IMR-90 (cell line): ENCODE data around the gene OSBPL1A. TPM values are rescaled to one million over a fixed set of nuclear protein-coding genes. Genes with fewer than 3 reads are reported as not detected.

Experiments used
- ATAC-seq: fragments of 200-7000 bp; cut with Tn5 transposase; 2 replicates; pipeline ENCODE4 v1.9.1; 2020; ENCODE audit warnings: low read depth, mild to moderate bottlenecking, moderate library complexity
- BruUV-seq: library from RNA; stranded (reverse); fragments of 400-500 nt; replicated peaks from 2 replicates; lab custom pipeline; 2021; lab: Mats Ljungman, UMichigan
- CTCF ChIA-PET: fragments of 300-600 bp; formaldehyde crosslinking; extraction: SDS; loops from one replicate; lab custom pipeline; 2021; ENCODE audit warnings: antibody characterized with exemption; lab: Yijun Ruan, JAX
- POLR2A ChIA-PET: fragments of 300-600 bp; sonication (Branson Sonifier 250); formaldehyde crosslinking; loops from one replicate; lab custom pipeline; 2022; ENCODE audit warnings: antibody characterized with exemption; ENCODE audit not compliant: unreplicated experiment; lab: Charles Lee
- DNase-seq: peaks from one replicate; pipeline ENCODE4 v3.0.0; 2013
- H2AFZ ChIP-seq: replicated peaks from 2 replicates; pipeline ENCODE3; 2013; ENCODE audit warnings: low read length, mild to moderate bottlenecking; ENCODE audit not compliant: poor library complexity
- H2AK5ac ChIP-seq: 2 replicates; pipeline ENCODE4 v1.6.1; 2013; ENCODE audit warnings: low read depth, low read length, inconsistent platforms
- H2AK9ac ChIP-seq: replicated peaks from 2 replicates; pipeline ENCODE3; 2013; ENCODE audit warnings: mild to moderate bottlenecking, low read depth, low read length, moderate library complexity; ENCODE audit not compliant: poor library complexity
- H2BK120ac ChIP-seq: 2 replicates; pipeline ENCODE4 v1.6.1; 2013; ENCODE audit warnings: low read depth, low read length, inconsistent platforms
- H2BK15ac ChIP-seq: 3 replicates; pipeline ENCODE4 v1.6.1; 2013; ENCODE audit warnings: low read depth, low read length, inconsistent platforms
- H2BK20ac ChIP-seq: 2 replicates; pipeline ENCODE4 v1.6.1; 2013; ENCODE audit warnings: low read depth, mild to moderate bottlenecking, inconsistent platforms, low read length, moderate library complexity
- H2BK5ac ChIP-seq: 2 replicates; pipeline ENCODE4 v1.6.1; 2013; ENCODE audit warnings: mild to moderate bottlenecking, low read depth, low read length, inconsistent platforms; ENCODE audit not compliant: poor library complexity, severe bottlenecking
- H3K14ac ChIP-seq: replicated peaks from 2 replicates; pipeline ENCODE4 v1.6.1; 2013; ENCODE audit warnings: low read depth, low read length, inconsistent platforms
- H3K18ac ChIP-seq: 2 replicates; pipeline ENCODE4 v1.6.1; 2013; ENCODE audit warnings: low read depth, low read length, control low read depth
- H3K23ac ChIP-seq: 2 replicates; pipeline ENCODE4 v1.6.1; 2013; ENCODE audit warnings: low read depth, low read length, inconsistent platforms
- H3K27ac ChIP-seq: 2 replicates; pipeline ENCODE4 v1.5.1; 2013; ENCODE audit warnings: mild to moderate bottlenecking, control low read depth, low read length; ENCODE audit not compliant: insufficient read depth
- H3K27me3 ChIP-seq: 2 replicates; pipeline ENCODE4 v1.6.1; 2013; ENCODE audit warnings: low read length; ENCODE audit not compliant: control insufficient read depth, insufficient read depth
- H3K36me3 ChIP-seq: 2 replicates; pipeline ENCODE4 v1.6.1; 2013; ENCODE audit warnings: low read length, mixed read lengths; ENCODE audit not compliant: control insufficient read depth, insufficient read depth
- H3K4ac ChIP-seq: 2 replicates; pipeline ENCODE4 v1.6.1; 2013; ENCODE audit warnings: low read depth, low read length, inconsistent platforms
- H3K4me1 ChIP-seq: 2 replicates; pipeline ENCODE4 v1.6.1; 2013; ENCODE audit warnings: low read length, mixed read lengths; ENCODE audit not compliant: control insufficient read depth, insufficient read depth
- H3K4me2 ChIP-seq: 2 replicates; pipeline ENCODE4 v1.6.1; 2013; ENCODE audit warnings: low read depth, mild to moderate bottlenecking, control low read depth, low read length, moderate library complexity
- H3K4me3 ChIP-seq: 2 replicates; pipeline ENCODE4 v1.5.1; 2013; ENCODE audit warnings: low read depth, mild to moderate bottlenecking, control low read depth, low read length, moderate library complexity; ENCODE audit not compliant: insufficient read depth
- H3K56ac ChIP-seq: 2 replicates; pipeline ENCODE4 v1.6.1; 2013; ENCODE audit warnings: low read length, inconsistent platforms; ENCODE audit not compliant: insufficient read depth; ENCODE audit errors: extremely low read depth
- H3K79me1 ChIP-seq, 2 experiments: 2 replicates each; pipeline ENCODE4 v1.6.1; 2013; ENCODE audit warnings: low read length in 2 of 2, inconsistent platforms in 1 of 2, low read depth in 1 of 2
- H3K9ac ChIP-seq: 2 replicates; pipeline ENCODE4 v1.6.1; 2013; ENCODE audit warnings: low read depth, low read length, control low read depth
- H3K9me1 ChIP-seq: 2 replicates; pipeline ENCODE4 v1.6.1; 2013; ENCODE audit warnings: low read length, inconsistent platforms; ENCODE audit not compliant: insufficient read depth
- H3K9me3 ChIP-seq: 2 replicates; pipeline ENCODE4 v1.6.1; 2013; ENCODE audit warnings: low read length; ENCODE audit not compliant: control insufficient read depth, insufficient read depth
- H4K20me1 ChIP-seq: 2 replicates; pipeline ENCODE4 v1.6.1; 2013; ENCODE audit warnings: low read length, inconsistent platforms; ENCODE audit not compliant: insufficient read depth
- H4K5ac ChIP-seq: 2 replicates; pipeline ENCODE4 v1.6.1; 2013; ENCODE audit warnings: mild to moderate bottlenecking, low read depth, low read length, control low read depth
- H4K8ac ChIP-seq, 2 experiments: 2 replicates each; pipeline ENCODE4 v1.6.1; 2013; ENCODE audit warnings: low read depth in 2 of 2, low read length in 2 of 2, control low read depth in 1 of 2, inconsistent platforms in 1 of 2
- H4K91ac ChIP-seq: 2 replicates; pipeline ENCODE4 v1.6.1; 2013; ENCODE audit warnings: low read depth, low read length, inconsistent platforms; ENCODE audit not compliant: insufficient read depth
- BHLHE40 ChIP-seq: fragments of 150-350 bp; IDR thresholded peaks from 2 replicates; pipeline ENCODE4 v1.6.1; 2016; ENCODE audit warnings: mild to moderate bottlenecking, low read depth, low read length
- MAFK ChIP-seq: IDR thresholded peaks from 2 replicates; pipeline ENCODE4 v1.6.1; 2012; ENCODE audit warnings: low read depth, low read length, improper control_type of control experiment
- WGBS, 2 experiments: methylation state at CpG; one replicate each; pipeline versions ENCODE4 v1.1.5 to v1.1.7; 2013; ENCODE audit warnings: missing lambda C conversion rate in 2 of 2; ENCODE audit not compliant: insufficient read length in 1 of 2; ENCODE audit errors: extremely low coverage in 2 of 2; 5-methylcytosine and 5-hydroxymethylcytosine counted together
- dilution Hi-C: fragments of 300-500 bp; cut with HindIII; formaldehyde crosslinking; loops from one replicate; pipeline ENCODE4 v1.14.3; 2018; ENCODE audit warnings: low sequenced_read_pairs; ENCODE audit not compliant: unreplicated experiment
- in situ Hi-C: fragments of 300-500 bp; cut with MboI; formaldehyde crosslinking; loops from 3 replicates; pipeline ENCODE4 v1.14.3; 2019; ENCODE audit warnings: low sequenced_read_pairs, inconsistent platforms, mixed read lengths
- intact Hi-C: fragments of 100-400 bp; cut with micrococcal nuclease; formaldehyde crosslinking; loops from 2 replicates; pipeline ENCODE4 v1.10.0; 2022
- polyA plus RNA-seq, 3 experiments: library from polyadenylated mRNA; depleted of rRNA; stranded (reverse); fragments of >200 nt; gene quantifications; 2 replicates each; pipeline ENCODE4 v1.2.3, GENCODE V29; 2012; ENCODE audit warnings: low replicate concordance in 1 of 3
- total RNA-seq: library from RNA; depleted of rRNA; stranded (reverse); fragments of >200 nt; gene quantifications from 2 replicates; pipeline ENCODE4 v1.2.3, GENCODE V29; 2012

Gene OSBPL1A
- total and polyA plus RNA-seq, 2 of the 4 experiments (the other 2 are of a cell fraction): 29.4 to 70.4 TPM

GRCh38 chr18:24246143-24246542 is 151.5 kb downstream of the OSBPL1A start:
- Histone ChIP-seq H4K91ac (no peak overlapping the region), H3K56ac (no peak overlapping the region), H4K8ac (no peak overlapping the region), H4K20me1 (peaks cover 17% of the 10 kb centered on the region; the same call in 1 of the 2 replicates), H3K9ac (no peak overlapping the region), H3K4me3 (no peak overlapping the region), H3K9me3 (no peaks in the 10 kb centered on the region), H3K4me2 (no peak overlapping the region), H3K14ac (no peak overlapping the region), H3K79me1 (peaks cover 30 to 49% of the 10 kb centered on the region in 2 experiments), H2AFZ (no peak overlapping the region), H2AK5ac (no peak overlapping the region), H3K4ac (no peak overlapping the region), H2AK9ac (no peak overlapping the region), H2BK15ac (no peak overlapping the region), H3K4me1 (no peaks in the 10 kb centered on the region), H2BK5ac (no peak overlapping the region), H3K9me1 (no peaks in the 10 kb centered on the region), H3K36me3 (no peaks in the 10 kb centered on the region), H3K18ac (no peak overlapping the region), H2BK20ac (no peak overlapping the region), H3K27ac (no peak overlapping the region), H4K5ac (no peak overlapping the region), H2BK120ac (no peak overlapping the region), H3K27me3 (no peaks in the 10 kb centered on the region), H3K23ac (no peak overlapping the region)
- ATAC-seq (no peak), DNase-seq (no peak)
- WGBS, 2 experiments: no CpG with 5 or more reads among the region's 3 CpGs
- dilution Hi-C loops (no loop called here), in situ Hi-C loops (no loop called here), intact Hi-C loops (no loop called here)
- ChIA-PET CTCF (no interaction called here), POLR2A (no interaction called here)
- BruUV-seq: no TSS peak
- TF ChIP-seq MAFK (no peak), BHLHE40 (no peak)
